Right ventricle myocardium superior (tissue), 1 donor: ENCODE data around the gene POLR3A. TPM values are rescaled to one million over a fixed set of nuclear protein-coding genes. Genes with fewer than 3 reads are reported as not detected.

Experiments used
- ATAC-seq: fragments of 200-7000 bp; cut with Tn5 transposase; one replicate; pipeline ENCODE4 v1.9.1; 2020; ENCODE audit warnings: mild to moderate bottlenecking; ENCODE audit not compliant: poor library complexity
- DNase-seq: peaks from one replicate; pipeline ENCODE4 v3.0.0-alpha.2; 2020
- intact Hi-C: fragments of 100-400 bp; cut with DNase I; formaldehyde crosslinking; loops from one replicate; pipeline ENCODE4 v1.11.2; 2022
- total RNA-seq: library from RNA; stranded (reverse); fragmentation: NEBNext Ultra II Directional; extraction: Animal tissue kit (Norgen Biotek cat#: 25700); gene quantifications from one replicate; pipeline ENCODE4 v1.2.1, GENCODE V29; 2021
- donor health status: DM: no; HTN: yes; CAD: no; lungs with severe emphysema.

The POLR3A gene
- total RNA-seq, 1 donor from 2014 or later: 7.3 TPM

GRCh38 chr10:77967611-77968022 lies 61.7 kb downstream of the POLR3A start:
- ATAC-seq: no peak
- intact Hi-C loops: no loop called here
- DNase-seq: no peak

- no peak for ATAC-seq
- intact Hi-C loops: no loop called here
- DNase-seq: no peak
These were observed 64.0 kb downstream of the POLR3A start for GRCh38 chr10:77965294-77965693.

GRCh38 chr10:77964811-77965210 lies 64.5 kb downstream of the POLR3A start:
- DNase-seq: no peak
- no peak for ATAC-seq
- intact Hi-C loops: no loop called here

GRCh38 chr10:77963901-77964300 lies 65.4 kb downstream of the POLR3A start:
- intact Hi-C loops: no loop called here
- DNase-seq (no peak), ATAC-seq (no peak)

DNA sequence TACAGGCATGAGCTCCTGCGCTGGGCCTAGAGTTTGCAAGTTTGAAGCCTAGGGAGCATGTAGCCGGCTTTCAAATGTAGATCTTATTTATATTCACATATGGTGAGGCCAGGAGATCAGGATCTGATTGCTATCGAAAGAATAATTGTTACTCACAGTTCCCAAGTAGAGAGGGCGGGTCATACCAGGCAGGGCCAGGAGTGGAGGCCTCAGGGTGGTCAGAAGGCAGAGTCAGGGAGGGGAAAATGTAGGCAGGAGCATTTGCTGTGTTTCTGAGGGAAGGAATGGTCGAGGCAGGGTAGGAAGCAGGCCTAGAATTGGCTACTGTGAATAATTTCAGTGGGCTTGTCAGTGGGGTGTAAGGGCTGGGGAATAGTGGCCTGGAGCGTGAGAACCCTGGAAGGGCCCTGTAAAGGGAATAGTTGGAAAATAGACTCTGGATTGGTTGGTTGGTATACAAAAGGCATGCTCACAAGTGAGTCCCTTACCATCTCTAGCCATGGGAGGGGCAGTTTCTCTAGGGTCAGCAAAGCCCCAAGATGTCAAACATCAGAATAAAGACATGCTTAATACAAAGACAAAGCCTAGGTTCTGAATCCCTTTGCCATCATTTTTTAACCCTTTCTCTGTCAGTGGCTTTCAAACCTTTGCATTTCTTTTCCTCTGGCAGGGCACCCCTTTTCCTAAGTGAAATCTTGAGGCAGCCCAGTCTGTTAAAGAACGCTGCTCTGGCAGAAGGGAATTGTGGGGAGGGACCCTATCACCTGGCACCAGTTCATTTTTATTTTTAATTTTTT lies 66.8 kb downstream of the POLR3A start:
- DNase-seq: no peak
- intact Hi-C loops: no loop called here
- ATAC-seq: no peak

DNA sequence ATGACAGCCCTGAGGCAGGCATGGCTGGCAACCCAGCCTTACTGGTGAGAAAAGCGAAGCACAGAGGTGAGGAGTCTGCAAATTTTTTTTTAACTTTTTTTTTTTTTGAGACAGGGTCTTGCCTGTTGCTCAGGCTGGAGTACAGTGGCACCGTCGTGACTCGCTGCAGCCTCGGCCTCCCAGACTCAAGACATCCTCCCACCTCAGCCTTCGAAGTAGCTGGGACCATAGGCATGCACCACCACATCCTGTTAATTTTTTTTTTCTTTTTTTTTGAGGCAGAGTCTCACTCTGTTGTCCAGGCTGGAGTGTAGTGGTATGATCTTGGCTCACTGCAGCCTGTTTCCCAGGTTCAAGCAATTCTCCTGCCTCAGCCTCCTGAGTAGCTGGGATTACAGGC lies 67.6 kb downstream of the POLR3A start:
- DNase-seq (no peak), ATAC-seq (no peak)
- intact Hi-C loops: no loop called here

DNA sequence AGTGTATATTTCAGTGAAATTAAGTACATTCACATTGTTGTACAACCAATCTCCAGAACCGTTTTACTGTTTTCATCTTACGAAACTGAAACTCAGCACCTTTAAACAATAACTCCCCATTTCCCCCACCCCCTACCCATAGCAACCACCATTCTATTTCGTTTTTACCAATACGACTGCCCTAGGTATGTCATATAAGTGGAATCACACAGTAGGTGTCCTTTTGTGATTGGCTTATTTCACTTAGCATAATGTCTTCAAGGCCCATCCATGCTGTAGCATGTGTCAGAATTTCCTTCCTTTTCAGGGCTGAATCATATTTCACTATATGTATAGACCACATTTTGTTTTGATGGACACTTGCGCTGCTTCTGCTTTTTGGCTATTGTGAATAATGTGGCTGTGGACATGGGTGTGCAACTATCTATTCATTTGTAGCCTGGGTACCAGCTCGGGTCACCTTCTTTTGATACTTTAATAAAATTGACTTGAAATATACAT lies 68.4 kb downstream of the POLR3A start:
- intact Hi-C loops: no loop called here
- ATAC-seq: no peak

DNA sequence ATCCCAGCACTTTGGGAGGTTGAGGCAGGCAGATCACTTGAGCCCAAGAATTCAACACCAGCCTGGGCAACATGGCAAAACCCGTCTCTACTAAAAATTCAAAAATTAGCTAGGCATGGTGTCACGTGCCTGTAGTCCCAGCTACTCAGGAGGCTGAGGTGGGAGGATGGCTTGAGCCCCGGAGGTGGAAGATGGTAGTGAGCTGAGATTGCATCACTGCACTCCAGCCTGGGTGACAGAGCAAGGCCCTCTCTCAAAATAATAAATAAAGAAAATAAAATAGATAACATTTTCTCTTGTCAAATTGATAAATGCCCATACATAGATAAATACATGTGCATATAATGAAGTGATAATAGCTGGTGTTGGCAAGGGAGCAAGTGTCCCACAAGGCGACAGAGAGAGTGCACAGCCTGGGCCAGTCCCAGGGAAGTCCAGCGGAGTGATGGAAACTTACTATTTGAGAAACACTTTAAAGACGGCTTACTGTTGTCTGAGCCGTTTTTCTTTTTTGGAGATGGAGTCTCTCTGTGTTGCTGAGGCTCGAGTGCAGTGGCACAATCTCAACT lies 69.3 kb downstream of the POLR3A start:
- no peak for DNase-seq
- ATAC-seq: no peak
- intact Hi-C loops: no loop called here

More for the DNA sequence above, 68.4 kb downstream of the POLR3A start:
- no peak for DNase-seq

DNA sequence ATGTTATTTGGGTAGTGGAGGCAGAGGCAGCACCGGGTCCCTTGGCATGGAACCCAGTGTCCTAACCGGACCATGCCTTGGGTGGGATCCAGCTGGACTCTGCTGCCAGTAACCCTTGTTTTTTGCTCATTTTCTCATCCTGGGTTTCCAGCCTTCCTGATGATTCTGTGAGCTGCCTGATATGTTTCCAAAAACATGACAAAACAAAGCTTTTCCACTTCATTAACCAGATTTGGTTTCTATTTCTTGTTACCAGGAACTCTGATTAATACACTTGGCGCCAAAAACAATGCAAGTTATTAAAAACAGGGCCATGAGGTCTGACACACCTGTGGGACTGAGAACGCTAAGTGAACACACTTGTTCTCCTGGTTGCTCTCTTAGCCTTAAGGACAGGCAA lies 69.9 kb downstream of the POLR3A start:
- intact Hi-C loops: no loop called here
- DNase-seq (no peak), ATAC-seq (no peak)

- DNase-seq (no peak), ATAC-seq (no peak)
- intact Hi-C loops: no loop called here
These were observed 74.2 kb downstream of the POLR3A start for GRCh38 chr10:77955136-77955535.

DNA sequence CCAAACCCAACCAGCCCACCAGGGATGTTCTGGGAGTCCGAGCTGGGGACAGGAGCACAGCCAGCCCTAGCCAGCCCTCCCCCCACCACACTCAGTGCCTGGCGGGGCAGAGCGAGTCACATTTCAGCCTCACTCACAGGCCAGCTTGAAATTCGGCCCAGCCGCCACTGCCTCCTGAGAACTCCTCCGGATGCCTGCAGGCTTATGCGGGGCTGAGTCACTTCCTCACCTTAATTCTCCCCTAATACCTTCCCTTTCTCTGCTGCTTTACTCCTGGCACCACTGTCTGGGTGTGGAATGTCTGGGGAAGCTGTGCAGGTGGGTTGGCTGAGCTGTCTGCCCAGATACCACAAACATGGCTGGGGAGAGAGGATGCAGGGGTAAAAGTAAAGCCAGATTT lies 80.1 kb downstream of the POLR3A start:
- intact Hi-C loops: no loop called here
- ATAC-seq (no peak), DNase-seq (no peak)

DNA sequence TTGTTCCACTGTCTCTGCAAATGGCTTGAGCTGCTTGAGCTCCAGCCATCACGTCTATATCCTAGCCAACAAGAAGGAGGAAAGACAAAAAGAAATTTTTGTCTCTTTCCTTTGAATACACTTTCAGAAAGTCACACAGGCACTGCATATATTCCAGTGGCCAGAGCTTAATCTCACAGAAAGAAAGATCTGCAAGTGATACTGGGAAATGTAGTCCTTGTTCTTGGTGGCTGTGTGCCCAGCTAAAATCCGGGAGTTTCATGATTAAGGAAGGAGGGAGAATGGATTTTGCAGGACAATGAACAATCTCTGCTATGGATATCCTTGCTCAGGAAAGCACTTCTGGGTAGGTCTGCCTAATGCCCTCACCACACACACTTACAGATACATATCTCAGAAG lies 83.2 kb downstream of the POLR3A start:
- no peak for ATAC-seq

GRCh38 chr10:77944519-77944918 lies 84.8 kb downstream of the POLR3A start:
- DNase-seq: no peak
- ATAC-seq: no peak
- intact Hi-C loops: no loop called here

More for the DNA sequence above, 83.2 kb downstream of the POLR3A start:
- intact Hi-C loops: no loop called here
- no peak for DNase-seq

DNA sequence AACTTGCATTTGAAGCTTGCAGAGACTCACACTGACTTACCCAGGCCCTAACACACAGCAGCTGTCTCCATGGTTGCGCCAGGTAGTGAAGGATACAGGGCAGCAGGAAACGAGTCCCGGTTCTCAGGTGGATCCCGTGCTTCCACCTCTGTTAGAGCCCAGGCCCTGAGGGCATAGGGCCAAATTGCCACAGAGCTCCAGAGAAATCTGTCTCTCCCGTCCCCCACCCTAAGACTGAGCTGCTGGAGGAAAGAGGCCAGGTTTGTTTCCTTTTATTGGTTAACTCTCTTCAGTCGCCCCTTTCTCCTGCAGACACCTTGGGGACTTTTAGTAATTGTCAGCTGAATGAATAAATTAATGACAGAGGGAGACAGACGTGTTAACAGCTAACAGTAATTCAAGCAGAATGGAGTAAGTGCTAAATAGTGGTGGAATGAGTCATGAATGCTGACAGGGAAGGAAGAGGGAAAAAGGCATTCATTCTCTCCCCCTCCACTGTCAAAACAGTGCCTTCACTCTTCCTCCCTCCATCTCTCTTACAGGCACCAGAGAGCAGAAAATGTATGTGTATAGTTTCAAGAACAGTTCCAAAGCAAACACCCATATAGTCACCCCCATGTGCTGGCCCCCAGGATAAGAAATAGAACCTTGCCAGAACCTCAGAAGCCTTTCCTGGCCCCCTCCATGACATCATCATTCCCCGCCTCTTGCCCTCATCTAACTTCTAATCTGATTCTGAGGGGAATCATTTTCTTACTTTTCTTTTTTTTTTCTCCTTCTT lies 86.0 kb downstream of the POLR3A start:
- ATAC-seq: peak; percentile 42
- intact Hi-C loops: no loop called here

GRCh38 chr10:77941790-77942189 lies 87.5 kb downstream of the POLR3A start:
- ATAC-seq (no peak), DNase-seq (no peak)
- intact Hi-C loops: no loop called here

More for the DNA sequence above, 86.0 kb downstream of the POLR3A start:
- no peak for DNase-seq

- ATAC-seq: no peak
- intact Hi-C loops: no loop called here
- DNase-seq: no peak
These were observed 88.7 kb downstream of the POLR3A start for GRCh38 chr10:77940627-77941026.

- DNase-seq (no peak), ATAC-seq (no peak)
- intact Hi-C loops: no loop called here
These were observed 89.1 kb downstream of the POLR3A start for GRCh38 chr10:77940225-77940624.

DNA sequence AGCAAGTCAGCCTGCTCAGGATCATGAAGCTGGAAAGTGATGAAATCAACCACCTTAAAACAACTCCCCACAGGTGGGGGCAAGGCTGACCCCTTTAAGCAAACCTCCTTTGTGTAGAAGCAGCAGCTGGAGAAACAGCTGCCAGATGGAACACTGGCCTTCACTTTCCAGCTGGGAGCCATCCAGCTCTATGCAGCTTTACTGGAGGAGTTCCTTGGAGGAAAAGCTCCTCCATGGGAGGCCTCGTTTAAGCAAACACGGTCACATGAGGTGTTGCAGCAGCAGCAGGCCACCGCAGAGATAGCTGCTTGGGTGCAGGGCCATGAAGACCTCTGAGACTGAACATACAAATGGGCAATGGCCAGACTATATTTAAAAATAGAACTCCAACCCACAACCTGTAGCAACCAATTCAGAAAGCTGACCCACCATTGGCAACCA lies 89.7 kb downstream of the POLR3A start:
- DNase-seq (peak; percentile 58), ATAC-seq (peak; percentile 74)
- intact Hi-C loops: no loop called here

DNA sequence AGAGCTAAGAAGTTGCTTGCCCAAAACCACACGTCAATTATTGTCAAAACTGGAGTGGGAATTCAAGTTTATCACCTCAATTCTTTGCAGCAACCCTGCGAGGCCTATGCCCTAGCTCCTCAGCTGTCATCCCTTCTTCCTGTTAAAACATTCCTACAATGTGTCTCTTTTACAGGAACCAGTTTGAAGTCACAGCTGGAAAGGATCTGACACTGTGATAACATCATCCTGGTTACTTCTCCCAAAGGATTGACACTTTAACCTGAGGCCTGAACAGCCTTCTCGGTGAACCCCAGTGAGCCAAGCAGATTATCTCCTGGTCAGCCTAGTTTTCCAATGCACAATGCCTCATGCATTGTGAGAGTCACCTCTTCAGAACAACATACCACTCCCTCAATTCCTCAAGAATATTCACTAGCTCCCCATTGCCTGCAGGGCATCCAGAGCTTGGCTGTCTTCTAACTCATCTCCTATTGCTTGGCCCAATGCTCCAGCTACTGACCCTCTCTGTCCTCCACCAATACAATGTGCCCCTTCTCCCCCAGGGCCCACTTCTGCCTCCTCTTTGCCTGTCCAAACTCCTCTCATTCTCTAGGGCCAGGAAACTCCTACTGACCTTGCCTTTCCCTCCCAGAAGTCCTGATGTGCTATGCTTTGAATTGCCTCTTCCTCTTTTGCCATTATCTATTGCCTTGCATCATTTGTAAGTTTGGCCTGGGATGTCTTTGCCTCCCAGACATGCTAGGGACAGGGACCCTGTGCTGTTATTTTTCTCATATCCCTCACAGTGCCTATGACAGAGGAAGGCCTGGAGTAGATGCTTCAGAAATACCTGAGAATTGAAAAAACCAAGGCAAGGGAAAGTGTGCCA lies 92.4 kb downstream of the POLR3A start:
- ATAC-seq: no peak
- DNase-seq: no peak
- intact Hi-C loops: no loop called here
